Neutrophil (primary cell): Measurements from ENCODE around the gene ASB1.

Experiments used
- H3K27ac ChIP-seq: fragments of 200-600 bp; sonication (generic); 2 replicates; pipeline ENCODE4 v1.5.1; 2016; ENCODE audit warnings: mild to moderate bottlenecking, moderate library complexity
- H3K27me3 ChIP-seq: fragments of 200-600 bp; sonication (generic); 2 replicates; pipeline ENCODE4 v1.6.0; 2016; ENCODE audit warnings: mild to moderate bottlenecking
- H3K36me3 ChIP-seq: fragments of 200-600 bp; sonication (generic); 2 replicates; pipeline ENCODE4 v1.5.1; 2017
- H3K4me1 ChIP-seq, 2 experiments: fragments of 200-600 bp in 1 of 2; sonication (generic) in 1 of 2; 1 replicate in 1 of 2; 2 replicates in 1 of 2; pipeline versions ENCODE4 v1.5.1 to v1.6.1; 2013 to 2016; ENCODE audit warnings: low read depth in 1 of 2, low read length in 1 of 2, mild to moderate bottlenecking in 1 of 2, moderate library complexity in 1 of 2; ENCODE audit not compliant: control insufficient read depth in 1 of 2, insufficient read depth in 1 of 2
- H3K4me3 ChIP-seq, 2 experiments: fragments of 200-600 bp in 1 of 2; sonication (generic) in 1 of 2; 1 replicate in 1 of 2; 2 replicates in 1 of 2; pipeline ENCODE4 v1.5.1; 2013 to 2016; ENCODE audit warnings: low read depth in 1 of 2, low read length in 1 of 2, mild to moderate bottlenecking in 1 of 2, moderate library complexity in 1 of 2
- H3K9me3 ChIP-seq: fragments of 200-600 bp; sonication (generic); 2 replicates; pipeline ENCODE4 v1.5.1; 2016
- CTCF ChIP-seq: fragments of 200-600 bp; sonication (generic); IDR thresholded peaks from 2 replicates; pipeline ENCODE4 v1.5.1; 2016; ENCODE audit warnings: antibody characterized with exemption

Gene ASB1

GRCh38 chr2:238479847-238480246 is 53.1 kb downstream of the ASB1 start:
- Histone ChIP-seq H3K27me3 (no peaks in the 10 kb centered on the region), H3K36me3 (no peaks in the 10 kb centered on the region), H3K27ac (no peak overlapping the region), H3K9me3 (peaks cover 4% of the 10 kb centered on the region), H3K4me1 (no peaks in the 10 kb centered on the region), H3K4me3 (no peak overlapping the region)
- TF ChIP-seq CTCF, result no peak

- no peak for TF ChIP-seq CTCF
- Histone ChIP-seq H3K36me3 (no peaks in the 10 kb centered on the region), H3K9me3 (peaks cover 4% of the 10 kb centered on the region), H3K27me3 (no peaks in the 10 kb centered on the region), H3K4me1 (no peaks in the 10 kb centered on the region), H3K27ac (no peak overlapping the region), H3K4me3 (no peak overlapping the region)
Observed at GRCh38 chr2:238483021-238483420, 56.3 kb downstream of the ASB1 start.

- no peak overlapping the region for H3K4me3 ChIP-seq
- no peaks in the 10 kb centered on the region for H3K36me3 ChIP-seq
- no peaks in the 10 kb centered on the region for H3K27me3 ChIP-seq
- peaks cover 4% of the 10 kb centered on the region for H3K9me3 ChIP-seq
- H3K27ac ChIP-seq, result no peak overlapping the region
- H3K4me1 ChIP-seq, result no peaks in the 10 kb centered on the region
- TF ChIP-seq CTCF, result no peak
Observed at GRCh38 chr2:238483656-238484055, 56.9 kb downstream of the ASB1 start.

GRCh38 chr2:238484522-238485452 is 58.1 kb downstream of the ASB1 start:
- H3K36me3 ChIP-seq, result no peaks in the 10 kb centered on the region
- H3K4me1 ChIP-seq, result no peaks in the 10 kb centered on the region
- H3K27me3 ChIP-seq, result no peaks in the 10 kb centered on the region
- peaks cover 4% of the 10 kb centered on the region for H3K9me3 ChIP-seq
- no peak overlapping the region for H3K27ac ChIP-seq
- H3K4me3 ChIP-seq, result no peak overlapping the region
- no peak for TF ChIP-seq CTCF

- Histone ChIP-seq H3K4me1 (no peaks in the 10 kb centered on the region), H3K9me3 (no peaks in the 10 kb centered on the region), H3K27ac (no peak overlapping the region), H3K27me3 (no peaks in the 10 kb centered on the region), H3K36me3 (no peaks in the 10 kb centered on the region), H3K4me3 (no peak overlapping the region)
- no peak for TF ChIP-seq CTCF
Observed at GRCh38 chr2:238486123-238486848, 59.6 kb downstream of the ASB1 start.
